Parathyroid adenoma (tissue), 2 donors: ENCODE measurements around the gene ANKRD6.

Experiments
- H2AFZ ChIP-seq: fragments of 300-600 bp; sonication (generic); one replicate; pipeline ENCODE4 v1.7.0; 2017; ENCODE audit warnings: antibody characterized with exemption, mild to moderate bottlenecking
- H3K27ac ChIP-seq: fragments of 300-600 bp; sonication (generic); one replicate; pipeline ENCODE4 v1.7.0; 2017
- H3K27me3 ChIP-seq: fragments of 300-600 bp; sonication (generic); one replicate; pipeline ENCODE4 v1.7.0; 2017; ENCODE audit warnings: low read length; ENCODE audit not compliant: control insufficient read depth, insufficient read depth
- H3K36me3 ChIP-seq: fragments of 300-600 bp; sonication (generic); one replicate; pipeline ENCODE4 v1.7.0; 2017; ENCODE audit warnings: low read length; ENCODE audit not compliant: control insufficient read depth, insufficient read depth
- H3K4me1 ChIP-seq: fragments of 300-600 bp; sonication (generic); one replicate; pipeline ENCODE4 v1.7.0; 2017; ENCODE audit warnings: control low read depth
- H3K4me2 ChIP-seq: fragments of 300-600 bp; sonication (generic); one replicate; pipeline ENCODE4 v1.7.0; 2017; ENCODE audit warnings: low read length
- H3K4me3 ChIP-seq: fragments of 300-600 bp; sonication (generic); one replicate; pipeline ENCODE4 v1.7.0; 2017; ENCODE audit warnings: low read depth, low read length
- H3K79me2 ChIP-seq: fragments of 300-600 bp; sonication (generic); one replicate; pipeline ENCODE4 v1.7.0; 2017; ENCODE audit warnings: control low read depth
- H3K9ac ChIP-seq: fragments of 300-600 bp; sonication (generic); one replicate; pipeline ENCODE4 v1.7.0; 2017; ENCODE audit warnings: mild to moderate bottlenecking
- H3K9me3 ChIP-seq: fragments of 300-600 bp; sonication (generic); one replicate; pipeline ENCODE4 v1.7.0; 2017; ENCODE audit warnings: low read length; ENCODE audit not compliant: control insufficient read depth
- TF ChIP-seq, protein P1 (sequence below): fragments of 300-600 bp; sonication (generic); IDR thresholded peaks from one replicate; pipeline ENCODE4 v1.7.0; 2017; ENCODE audit warnings: antibody characterized with exemption, mild to moderate bottlenecking
- donor health status: primary hyperparathyroidism.

The ANKRD6 gene

GRCh38 chr6:89440200-89440599 lies 7.2 kb downstream of the ANKRD6 start:
- TF ChIP-seq, protein P1, sequence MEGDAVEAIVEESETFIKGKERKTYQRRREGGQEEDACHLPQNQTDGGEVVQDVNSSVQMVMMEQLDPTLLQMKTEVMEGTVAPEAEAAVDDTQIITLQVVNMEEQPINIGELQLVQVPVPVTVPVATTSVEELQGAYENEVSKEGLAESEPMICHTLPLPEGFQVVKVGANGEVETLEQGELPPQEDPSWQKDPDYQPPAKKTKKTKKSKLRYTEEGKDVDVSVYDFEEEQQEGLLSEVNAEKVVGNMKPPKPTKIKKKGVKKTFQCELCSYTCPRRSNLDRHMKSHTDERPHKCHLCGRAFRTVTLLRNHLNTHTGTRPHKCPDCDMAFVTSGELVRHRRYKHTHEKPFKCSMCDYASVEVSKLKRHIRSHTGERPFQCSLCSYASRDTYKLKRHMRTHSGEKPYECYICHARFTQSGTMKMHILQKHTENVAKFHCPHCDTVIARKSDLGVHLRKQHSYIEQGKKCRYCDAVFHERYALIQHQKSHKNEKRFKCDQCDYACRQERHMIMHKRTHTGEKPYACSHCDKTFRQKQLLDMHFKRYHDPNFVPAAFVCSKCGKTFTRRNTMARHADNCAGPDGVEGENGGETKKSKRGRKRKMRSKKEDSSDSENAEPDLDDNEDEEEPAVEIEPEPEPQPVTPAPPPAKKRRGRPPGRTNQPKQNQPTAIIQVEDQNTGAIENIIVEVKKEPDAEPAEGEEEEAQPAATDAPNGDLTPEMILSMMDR = no peak
- no peak overlapping the region for H3K4me2 ChIP-seq
- H3K9me3 ChIP-seq = no peaks in the 10 kb centered on the region
- H3K36me3 ChIP-seq = no peaks in the 10 kb centered on the region
- H2AFZ ChIP-seq = no peak overlapping the region
- H3K9ac ChIP-seq = no peak overlapping the region
- no peaks in the 10 kb centered on the region for H3K79me2 ChIP-seq
- no peaks in the 10 kb centered on the region for H3K27me3 ChIP-seq
- no peak overlapping the region for H3K27ac ChIP-seq
- H3K4me3 ChIP-seq = no peak overlapping the region
- H3K4me1 ChIP-seq = peaks cover 4% of the 10 kb centered on the region

GRCh38 chr6:89443658-89444057 lies 10.7 kb downstream of the ANKRD6 start:
- Histone ChIP-seq H3K27ac (no peak overlapping the region), H2AFZ (no peak overlapping the region), H3K9ac (no peak overlapping the region), H3K4me3 (no peak overlapping the region), H3K79me2 (no peaks in the 10 kb centered on the region), H3K36me3 (no peaks in the 10 kb centered on the region), H3K27me3 (no peaks in the 10 kb centered on the region), H3K4me1 (no peaks in the 10 kb centered on the region), H3K9me3 (no peaks in the 10 kb centered on the region), H3K4me2 (no peak overlapping the region)
- TF ChIP-seq, protein P1 = no peak

GRCh38 chr6:89449193-89449592 lies 16.2 kb downstream of the ANKRD6 start:
- TF ChIP-seq, protein P1 = no peak
- Histone ChIP-seq H2AFZ (no peak overlapping the region), H3K4me2 (no peak overlapping the region), H3K36me3 (no peaks in the 10 kb centered on the region), H3K4me1 (no peaks in the 10 kb centered on the region), H3K9me3 (no peaks in the 10 kb centered on the region), H3K79me2 (no peaks in the 10 kb centered on the region), H3K27me3 (no peaks in the 10 kb centered on the region), H3K9ac (no peak overlapping the region), H3K27ac (no peak overlapping the region), H3K4me3 (no peak overlapping the region)

DNA sequence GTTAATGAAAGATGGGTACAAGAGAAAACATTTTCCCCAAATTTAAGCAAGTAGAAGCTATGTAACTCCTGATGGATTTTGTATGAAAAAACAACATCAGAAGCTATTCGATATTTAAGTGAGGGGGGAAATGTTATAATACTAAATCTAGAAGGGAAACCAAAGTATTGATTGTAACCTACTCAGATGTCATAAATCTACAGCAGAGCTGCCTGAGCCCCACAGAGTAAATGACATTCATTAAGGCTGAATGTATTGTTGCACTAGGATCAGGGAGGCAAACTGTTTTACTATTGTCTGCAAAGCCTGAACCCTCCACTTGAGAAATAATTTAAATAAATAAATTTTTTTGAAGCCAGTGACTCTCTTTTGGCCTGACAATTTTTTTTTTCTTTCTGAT lies 19.3 kb downstream of the ANKRD6 start:
- no peak overlapping the region for H3K4me2 ChIP-seq

DNA sequence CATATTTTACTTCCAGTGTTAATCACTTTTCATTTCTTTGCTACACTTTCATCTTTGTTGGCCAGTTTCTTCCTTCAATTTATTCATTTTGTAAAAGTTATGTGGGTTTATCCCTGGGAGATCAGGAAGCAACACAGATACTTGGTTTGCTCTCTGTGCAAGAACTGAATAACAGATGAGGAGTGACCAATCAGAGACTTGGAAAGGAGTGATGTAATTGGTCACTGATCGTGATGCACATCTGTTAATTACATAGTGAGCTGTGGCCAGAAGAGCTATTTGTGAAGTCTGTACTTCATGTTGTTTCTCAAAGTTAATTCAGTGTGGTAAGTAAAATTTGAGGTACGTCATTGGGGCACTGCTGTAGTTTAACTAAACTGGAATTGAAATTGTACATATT lies 21.3 kb downstream of the ANKRD6 start:
- Histone ChIP-seq H3K27me3 (no peaks in the 10 kb centered on the region), H3K36me3 (no peaks in the 10 kb centered on the region), H3K9me3 (no peaks in the 10 kb centered on the region), H3K4me3 (no peak overlapping the region), H3K4me2 (no peak overlapping the region), H3K9ac (no peak overlapping the region), H2AFZ (no peak overlapping the region), H3K4me1 (no peaks in the 10 kb centered on the region), H3K27ac (no peak overlapping the region), H3K79me2 (no peaks in the 10 kb centered on the region)
- TF ChIP-seq, protein P1 = no peak

More for the DNA sequence above, 19.3 kb downstream of the ANKRD6 start:
- Histone ChIP-seq H3K4me3 (no peak overlapping the region), H3K9ac (no peak overlapping the region), H3K27me3 (no peaks in the 10 kb centered on the region), H3K27ac (no peak overlapping the region), H2AFZ (no peak overlapping the region), H3K9me3 (no peaks in the 10 kb centered on the region), H3K36me3 (no peaks in the 10 kb centered on the region), H3K4me1 (no peaks in the 10 kb centered on the region), H3K79me2 (no peaks in the 10 kb centered on the region)
- TF ChIP-seq, protein P1 = no peak
